ENCODE data around the gene GCN1.

DNA sequence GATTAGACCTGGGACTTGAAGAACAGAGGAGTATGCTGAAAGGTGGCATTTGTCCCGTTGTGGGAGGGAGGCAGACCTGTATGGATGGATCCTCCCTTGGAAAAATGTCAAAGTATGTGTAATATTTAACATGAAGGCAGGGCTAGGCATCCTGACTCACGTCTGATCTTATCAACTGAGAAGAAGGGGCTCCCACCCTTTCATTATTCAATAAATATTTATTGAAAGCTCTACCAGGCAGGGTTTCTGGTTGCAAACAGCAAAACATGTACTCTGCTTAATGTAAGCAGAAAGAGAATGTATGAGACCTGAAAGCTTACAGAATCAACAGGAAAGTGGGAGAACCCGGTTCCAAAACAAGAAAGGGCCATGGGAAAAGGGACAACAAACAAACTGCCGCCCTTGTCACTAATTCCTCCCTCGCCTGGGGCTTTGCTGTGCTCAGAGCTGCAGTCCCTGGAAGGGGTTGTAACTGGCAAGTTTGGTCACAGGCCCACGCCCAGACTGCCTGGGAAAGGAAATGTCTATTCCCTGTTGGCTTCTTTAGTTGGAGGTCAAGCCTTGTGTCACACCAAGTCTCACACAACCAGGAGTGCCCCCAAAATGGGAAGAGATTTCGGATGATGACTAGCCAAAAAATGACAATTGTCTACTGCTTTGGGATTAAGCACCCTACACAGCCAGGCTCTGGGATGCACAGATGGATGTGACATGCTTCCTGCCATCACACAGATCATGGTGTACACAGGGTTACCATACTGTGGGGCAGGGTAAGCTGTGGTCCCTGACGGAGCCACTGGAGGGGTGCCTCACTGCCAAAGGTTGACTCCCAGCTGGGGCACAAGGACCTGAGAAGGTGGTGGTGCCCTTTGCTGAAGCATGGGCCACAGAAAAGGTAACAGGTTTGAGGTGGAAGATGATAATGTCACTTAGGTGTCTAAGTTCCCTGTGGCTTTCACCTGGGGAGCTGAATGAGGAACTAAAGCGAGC is 114.8 kb downstream of the GCN1 start:
- TF ChIP-seq, protein P1, sequence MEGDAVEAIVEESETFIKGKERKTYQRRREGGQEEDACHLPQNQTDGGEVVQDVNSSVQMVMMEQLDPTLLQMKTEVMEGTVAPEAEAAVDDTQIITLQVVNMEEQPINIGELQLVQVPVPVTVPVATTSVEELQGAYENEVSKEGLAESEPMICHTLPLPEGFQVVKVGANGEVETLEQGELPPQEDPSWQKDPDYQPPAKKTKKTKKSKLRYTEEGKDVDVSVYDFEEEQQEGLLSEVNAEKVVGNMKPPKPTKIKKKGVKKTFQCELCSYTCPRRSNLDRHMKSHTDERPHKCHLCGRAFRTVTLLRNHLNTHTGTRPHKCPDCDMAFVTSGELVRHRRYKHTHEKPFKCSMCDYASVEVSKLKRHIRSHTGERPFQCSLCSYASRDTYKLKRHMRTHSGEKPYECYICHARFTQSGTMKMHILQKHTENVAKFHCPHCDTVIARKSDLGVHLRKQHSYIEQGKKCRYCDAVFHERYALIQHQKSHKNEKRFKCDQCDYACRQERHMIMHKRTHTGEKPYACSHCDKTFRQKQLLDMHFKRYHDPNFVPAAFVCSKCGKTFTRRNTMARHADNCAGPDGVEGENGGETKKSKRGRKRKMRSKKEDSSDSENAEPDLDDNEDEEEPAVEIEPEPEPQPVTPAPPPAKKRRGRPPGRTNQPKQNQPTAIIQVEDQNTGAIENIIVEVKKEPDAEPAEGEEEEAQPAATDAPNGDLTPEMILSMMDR (IDR thresholded peaks at IDR 0.05), result no peak
- no peak for TF ChIP-seq FOXP1 (CRISPR knock-in tag; IDR thresholded peaks at IDR 0.05; ENCODE audit: borderline replicate concordance)
- TF ChIP-seq, protein P2, sequence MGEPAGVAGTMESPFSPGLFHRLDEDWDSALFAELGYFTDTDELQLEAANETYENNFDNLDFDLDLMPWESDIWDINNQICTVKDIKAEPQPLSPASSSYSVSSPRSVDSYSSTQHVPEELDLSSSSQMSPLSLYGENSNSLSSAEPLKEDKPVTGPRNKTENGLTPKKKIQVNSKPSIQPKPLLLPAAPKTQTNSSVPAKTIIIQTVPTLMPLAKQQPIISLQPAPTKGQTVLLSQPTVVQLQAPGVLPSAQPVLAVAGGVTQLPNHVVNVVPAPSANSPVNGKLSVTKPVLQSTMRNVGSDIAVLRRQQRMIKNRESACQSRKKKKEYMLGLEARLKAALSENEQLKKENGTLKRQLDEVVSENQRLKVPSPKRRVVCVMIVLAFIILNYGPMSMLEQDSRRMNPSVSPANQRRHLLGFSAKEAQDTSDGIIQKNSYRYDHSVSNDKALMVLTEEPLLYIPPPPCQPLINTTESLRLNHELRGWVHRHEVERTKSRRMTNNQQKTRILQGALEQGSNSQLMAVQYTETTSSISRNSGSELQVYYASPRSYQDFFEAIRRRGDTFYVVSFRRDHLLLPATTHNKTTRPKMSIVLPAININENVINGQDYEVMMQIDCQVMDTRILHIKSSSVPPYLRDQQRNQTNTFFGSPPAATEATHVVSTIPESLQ (CRISPR knock-in tag; IDR thresholded peaks at IDR 0.05), result no peak
- TF ChIP-seq, protein P3, sequence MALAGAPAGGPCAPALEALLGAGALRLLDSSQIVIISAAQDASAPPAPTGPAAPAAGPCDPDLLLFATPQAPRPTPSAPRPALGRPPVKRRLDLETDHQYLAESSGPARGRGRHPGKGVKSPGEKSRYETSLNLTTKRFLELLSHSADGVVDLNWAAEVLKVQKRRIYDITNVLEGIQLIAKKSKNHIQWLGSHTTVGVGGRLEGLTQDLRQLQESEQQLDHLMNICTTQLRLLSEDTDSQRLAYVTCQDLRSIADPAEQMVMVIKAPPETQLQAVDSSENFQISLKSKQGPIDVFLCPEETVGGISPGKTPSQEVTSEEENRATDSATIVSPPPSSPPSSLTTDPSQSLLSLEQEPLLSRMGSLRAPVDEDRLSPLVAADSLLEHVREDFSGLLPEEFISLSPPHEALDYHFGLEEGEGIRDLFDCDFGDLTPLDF (CRISPR knock-in tag; IDR thresholded peaks at IDR 0.05), result no peak
- TF ChIP-seq TCF7 (CRISPR knock-in tag; IDR thresholded peaks at IDR 0.05; ENCODE audit: low read depth), result no peak
- no peak for TF ChIP-seq CREM (CRISPR knock-in tag; IDR thresholded peaks at IDR 0.05)
